Measurements from ENCODE around the gene ZNF426. TPM values are rescaled to one million over a fixed set of nuclear protein-coding genes. Genes with fewer than 3 reads are reported as not detected.

ZNF426 gene
- total and polyA plus RNA-seq, 2 donors (not counting 1 experiment from before 2014, with no cell fraction given) = 2.7 to 22.3 TPM

- Histone ChIP-seq H3K4me1 (ENCODE audit: control insufficient read depth in 2 of 2, insufficient read depth in 2 of 2, low read length in 2 of 2) (no peaks in the 10 kb centered on the region), H3K27me3 (replicated peaks in 1 of 4; ENCODE audit: control extremely low read depth in 1 of 4, control insufficient read depth in 3 of 4, insufficient read depth in 4 of 4, low read length in 3 of 4) (no peaks in the 10 kb centered on the region), H3K9ac (ENCODE audit: low read length) (no peak overlapping the region), H3K36me3 (replicated peaks in 1 of 2; ENCODE audit: control extremely low read depth in 1 of 2, control insufficient read depth in 1 of 2, extremely low read depth in 1 of 2, insufficient read depth in 2 of 2, low read length in 1 of 2) (peaks cover 27 to 61% of the 10 kb centered on the region in 2 experiments), H3K27ac (ENCODE audit: low read length in 2 of 2) (no peak overlapping the region), H3K4me2 (replicated peaks; ENCODE audit: low read depth, low read length, poor library complexity, severe bottlenecking) (no peak overlapping the region), H3K9me3 (ENCODE audit: control extremely low read depth in 1 of 3, control insufficient read depth in 2 of 3, insufficient read depth in 1 of 3, low read length in 2 of 3) (peaks cover 30 to 93% (median 48%) of the 10 kb centered on the region in 3 donors), H2AFZ (ENCODE audit: insufficient read depth, low read depth, low read length, poor library complexity, severe bottlenecking) (no peak overlapping the region), H4K20me1 (ENCODE audit: control insufficient read depth, insufficient read depth, low read length, poor library complexity, severe bottlenecking) (no peaks in the 10 kb centered on the region), H3K4me3 (ENCODE audit: control extremely low read depth in 1 of 5, extremely low read depth in 1 of 5, insufficient read depth in 1 of 5, low read depth in 2 of 5, low read length in 4 of 5) (peak overlapping the region in 1 of 5 experiments; percentile 18), H3K79me2 (ENCODE audit: control insufficient read depth, insufficient read depth, low read length) (peaks cover 44% of the 10 kb centered on the region)
- no peak for DNase-seq
- TF ChIP-seq, protein P1, sequence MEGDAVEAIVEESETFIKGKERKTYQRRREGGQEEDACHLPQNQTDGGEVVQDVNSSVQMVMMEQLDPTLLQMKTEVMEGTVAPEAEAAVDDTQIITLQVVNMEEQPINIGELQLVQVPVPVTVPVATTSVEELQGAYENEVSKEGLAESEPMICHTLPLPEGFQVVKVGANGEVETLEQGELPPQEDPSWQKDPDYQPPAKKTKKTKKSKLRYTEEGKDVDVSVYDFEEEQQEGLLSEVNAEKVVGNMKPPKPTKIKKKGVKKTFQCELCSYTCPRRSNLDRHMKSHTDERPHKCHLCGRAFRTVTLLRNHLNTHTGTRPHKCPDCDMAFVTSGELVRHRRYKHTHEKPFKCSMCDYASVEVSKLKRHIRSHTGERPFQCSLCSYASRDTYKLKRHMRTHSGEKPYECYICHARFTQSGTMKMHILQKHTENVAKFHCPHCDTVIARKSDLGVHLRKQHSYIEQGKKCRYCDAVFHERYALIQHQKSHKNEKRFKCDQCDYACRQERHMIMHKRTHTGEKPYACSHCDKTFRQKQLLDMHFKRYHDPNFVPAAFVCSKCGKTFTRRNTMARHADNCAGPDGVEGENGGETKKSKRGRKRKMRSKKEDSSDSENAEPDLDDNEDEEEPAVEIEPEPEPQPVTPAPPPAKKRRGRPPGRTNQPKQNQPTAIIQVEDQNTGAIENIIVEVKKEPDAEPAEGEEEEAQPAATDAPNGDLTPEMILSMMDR (IDR thresholded peaks at IDR 0.05) = no peak
- TF ChIP-seq EZH2 (IDR thresholded peaks at IDR 0.05; ENCODE audit: borderline replicate concordance, insufficient read depth, low read depth, low read length, poor library complexity, severe bottlenecking) = no peak
- H3K4me1 Mint-ChIP-seq = peaks cover 5% of the 10 kb centered on the region
- ChIA-PET CTCF (no interaction called here), POLR2A (no interaction called here)
- peaks cover 33% of the 10 kb centered on the region for H3K9me3 Mint-ChIP-seq (ENCODE audit: insufficient read depth)
- H3K27me3 Mint-ChIP-seq = no peaks in the 10 kb centered on the region
- no peak for ATAC-seq (ENCODE audit: low read depth)
- WGBS (ENCODE audit: insufficient coverage) = no CpG with 5 or more reads among the region's 1 CpG
- no peak overlapping the region for H3K27ac Mint-ChIP-seq
- H3K4me3 Mint-ChIP-seq = no peak overlapping the region
- intact Hi-C loops (cut with micrococcal nuclease) = no loop called here
Measured at GRCh38 chr19:9566729-9567128, 28.3 kb upstream of the ZNF426 start.

DNA sequence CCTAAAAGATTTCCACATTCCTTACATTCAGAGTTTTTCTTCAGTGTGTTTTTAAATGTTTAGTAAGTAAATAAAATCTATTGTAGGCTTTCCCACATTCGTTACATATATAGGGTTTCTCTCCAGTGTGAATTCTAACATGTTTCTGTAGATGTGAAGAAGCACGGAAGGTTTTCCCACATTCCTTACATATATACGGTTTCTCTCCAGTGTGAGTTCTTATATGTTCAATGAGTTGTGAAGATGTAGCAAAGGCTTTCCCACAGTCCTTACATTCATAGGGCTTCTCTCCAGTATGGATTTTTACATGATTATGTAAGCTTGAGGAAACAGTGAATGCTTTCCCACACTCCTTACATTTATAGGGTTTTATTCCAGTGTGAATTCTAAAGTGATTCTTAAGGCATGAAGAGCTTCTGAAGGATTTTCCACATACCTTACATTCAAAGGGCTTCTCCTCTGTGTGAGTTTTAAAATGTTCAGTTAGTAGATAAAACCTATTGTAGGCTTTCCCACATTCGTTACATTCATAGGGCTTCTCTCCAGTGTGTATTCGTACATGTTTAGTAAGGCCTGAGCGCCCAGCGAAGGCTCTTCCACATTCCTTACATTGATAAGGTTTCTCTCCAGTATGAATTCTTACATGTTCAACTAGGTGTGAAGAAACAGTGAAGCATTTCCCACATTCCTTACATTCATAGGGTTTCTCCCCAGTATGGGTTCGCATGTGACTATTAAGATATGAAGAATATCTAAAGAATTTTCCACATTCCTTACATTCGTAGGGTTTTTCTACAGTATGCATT is 27.7 kb upstream of the ZNF426 start:
- no peaks in the 10 kb centered on the region for H3K27me3 ChIP-seq (replicated peaks in 1 of 4; ENCODE audit: control extremely low read depth in 1 of 4, control insufficient read depth in 3 of 4, insufficient read depth in 4 of 4, low read length in 3 of 4)
- peaks cover 29% of the 10 kb centered on the region for H3K9me3 Mint-ChIP-seq (ENCODE audit: insufficient read depth)
- WGBS (ENCODE audit: insufficient coverage) = no CpG with 5 or more reads among the region's 9 CpGs
- no peaks in the 10 kb centered on the region for H3K4me1 ChIP-seq (ENCODE audit: control insufficient read depth in 2 of 2, insufficient read depth in 2 of 2, low read length in 2 of 2)
- peaks cover 27 to 67% of the 10 kb centered on the region in 2 experiments for H3K36me3 ChIP-seq (replicated peaks in 1 of 2; ENCODE audit: control extremely low read depth in 1 of 2, control insufficient read depth in 1 of 2, extremely low read depth in 1 of 2, insufficient read depth in 2 of 2, low read length in 1 of 2)
- no peak overlapping the region for H3K27ac ChIP-seq (ENCODE audit: low read length in 2 of 2)
- no peaks in the 10 kb centered on the region for H3K4me1 Mint-ChIP-seq
- H3K9me3 ChIP-seq (ENCODE audit: control extremely low read depth in 1 of 3, control insufficient read depth in 2 of 3, insufficient read depth in 1 of 3, low read length in 2 of 3) = peaks cover 28 to 93% (median 50%) of the 10 kb centered on the region in 3 donors
- H3K9ac ChIP-seq (ENCODE audit: low read length) = no peak overlapping the region
- no peak overlapping the region for H2AFZ ChIP-seq (ENCODE audit: insufficient read depth, low read depth, low read length, poor library complexity, severe bottlenecking)
- ChIA-PET POLR2A (no interaction called here), CTCF (no interaction called here)
- H3K4me2 ChIP-seq (replicated peaks; ENCODE audit: low read depth, low read length, poor library complexity, severe bottlenecking) = no peak overlapping the region
- no peak for DNase-seq
- no peak for ATAC-seq (ENCODE audit: low read depth)
- no peaks in the 10 kb centered on the region for H3K27me3 Mint-ChIP-seq
- TF ChIP-seq EZH2 (IDR thresholded peaks at IDR 0.05; ENCODE audit: borderline replicate concordance, insufficient read depth, low read depth, low read length, poor library complexity, severe bottlenecking) = no peak
- TF ChIP-seq, protein P1 (IDR thresholded peaks at IDR 0.05) = no peak
- peaks cover 39% of the 10 kb centered on the region for H3K79me2 ChIP-seq (ENCODE audit: control insufficient read depth, insufficient read depth, low read length)
- H3K27ac Mint-ChIP-seq = no peak overlapping the region
- intact Hi-C loops (cut with micrococcal nuclease) = no loop called here
- no peak overlapping the region for H3K4me3 Mint-ChIP-seq
- H3K4me3 ChIP-seq (ENCODE audit: control extremely low read depth in 1 of 5, extremely low read depth in 1 of 5, insufficient read depth in 1 of 5, low read depth in 2 of 5, low read length in 4 of 5) = peak overlapping the region in 1 of 5 experiments; percentile 18
- no peaks in the 10 kb centered on the region for H4K20me1 ChIP-seq (ENCODE audit: control insufficient read depth, insufficient read depth, low read length, poor library complexity, severe bottlenecking)
